CD1c-positive myeloid dendritic cell (primary cell): Measurements from ENCODE around the gene UBE3B.

ENCODE experiments used
- DNase-seq: peaks from one replicate; pipeline ENCODE4 v3.0.0-alpha.2; 2016; ENCODE audit errors: extremely low spot score

UBE3B gene

DNA sequence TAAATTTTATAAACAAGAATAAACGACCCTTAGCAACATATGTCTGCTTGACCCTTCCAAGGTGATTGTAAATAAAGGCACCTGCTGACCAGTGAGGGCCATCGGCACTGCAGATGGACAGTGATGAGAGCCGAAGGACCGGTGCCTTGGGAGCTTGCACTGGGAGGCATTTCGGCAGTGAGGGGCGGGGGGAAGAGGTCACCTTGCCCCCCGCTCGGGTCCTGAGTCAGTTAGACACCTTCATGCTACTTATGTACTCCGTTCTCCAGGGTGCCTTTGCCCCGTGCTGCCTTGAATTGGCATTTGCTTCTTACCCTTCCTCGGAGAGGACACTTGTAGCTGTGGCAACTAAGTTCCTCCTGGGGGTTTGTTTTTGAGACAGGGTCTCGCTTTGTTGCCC, 72.8 kb downstream of the UBE3B start:
- DNase-seq, result no peak

DNA sequence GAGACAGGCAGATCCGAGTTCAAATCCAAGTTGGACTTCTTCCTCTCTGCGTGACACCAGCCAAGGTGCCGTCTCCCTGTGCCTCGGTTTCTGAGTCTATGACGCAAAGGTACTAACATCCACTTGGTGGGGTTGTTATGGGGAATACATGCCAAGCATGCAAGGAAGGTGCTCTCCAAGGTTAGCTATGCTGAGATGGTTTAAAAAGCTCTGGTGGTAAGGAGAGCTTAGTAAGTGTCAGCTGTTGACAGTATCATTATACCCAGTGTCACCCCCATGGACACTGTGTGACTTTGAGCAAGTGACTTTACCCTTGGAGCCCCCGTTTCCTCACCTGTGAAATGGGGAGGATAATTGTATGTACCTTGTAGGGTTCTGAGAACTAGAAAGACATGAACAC, 73.7 kb downstream of the UBE3B start:
- no peak for DNase-seq

DNA sequence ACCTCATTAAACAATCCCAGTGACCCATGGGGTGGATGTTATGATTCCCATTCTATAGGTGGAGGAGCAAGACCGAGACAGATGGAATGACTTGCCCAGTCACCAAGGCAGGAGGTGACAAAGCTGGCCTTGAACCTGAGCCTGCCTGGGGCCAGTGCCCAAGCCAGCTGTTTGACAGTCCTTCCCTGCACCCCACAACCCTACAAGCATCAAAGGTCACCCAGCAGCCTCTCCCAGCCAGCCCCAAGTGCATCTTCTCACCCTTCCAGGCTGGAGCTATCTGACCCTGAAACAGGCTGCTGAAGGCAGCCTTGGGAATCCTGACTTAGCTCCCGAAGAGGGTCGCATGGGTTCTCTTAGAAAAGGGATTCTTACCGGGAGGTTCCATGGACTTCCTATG, 75.5 kb downstream of the UBE3B start:
- DNase-seq, result no peak

DNA sequence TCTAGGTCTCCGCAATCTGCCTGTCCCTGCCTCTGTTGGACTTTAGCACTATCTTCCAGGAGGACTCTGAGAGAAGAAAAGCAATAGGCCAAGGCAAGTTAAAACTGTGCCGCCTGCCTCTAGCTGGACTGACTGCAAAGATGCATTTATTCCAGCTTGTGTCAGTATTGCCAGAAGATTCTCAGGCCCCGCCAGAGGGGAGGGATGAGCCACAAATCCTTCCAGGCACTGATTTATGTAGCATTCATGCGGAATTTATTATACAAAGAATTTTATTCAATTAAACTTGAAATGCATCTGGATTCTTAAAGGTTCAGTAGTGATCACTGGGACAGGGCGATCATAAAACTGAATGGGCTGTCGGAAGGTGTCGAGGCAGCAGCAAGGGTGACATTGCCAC, 76.0 kb downstream of the UBE3B start:
- DNase-seq, result no peak

DNA sequence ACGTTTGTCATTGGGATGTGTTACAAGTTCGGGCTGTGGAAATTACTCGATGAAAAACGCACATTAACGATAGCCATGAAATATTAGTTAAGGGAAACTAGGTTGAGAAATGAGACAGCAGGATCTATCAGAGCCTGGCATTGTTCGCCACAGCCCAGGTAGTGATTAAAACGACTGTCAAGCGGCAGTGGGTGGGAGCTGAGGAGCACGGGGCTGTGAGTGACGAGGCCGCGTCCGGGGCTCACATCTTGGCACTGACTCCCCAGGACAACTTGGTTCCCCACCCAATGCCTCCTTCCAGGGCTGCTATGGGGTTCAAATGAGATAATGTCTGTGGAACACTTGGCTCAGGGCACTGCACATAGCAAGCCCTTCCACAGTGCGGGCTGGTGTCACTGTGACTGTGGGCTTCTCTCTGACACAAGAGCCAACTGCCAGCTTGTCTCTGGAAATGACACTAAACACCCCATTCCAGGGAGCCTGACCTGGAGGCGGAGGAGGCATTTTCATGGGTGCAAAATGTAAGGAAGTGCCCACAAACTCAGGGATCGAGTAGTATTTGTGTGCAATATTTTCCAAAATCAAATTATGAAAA, 76.6 kb downstream of the UBE3B start:
- DNase-seq, result no peak

DNA sequence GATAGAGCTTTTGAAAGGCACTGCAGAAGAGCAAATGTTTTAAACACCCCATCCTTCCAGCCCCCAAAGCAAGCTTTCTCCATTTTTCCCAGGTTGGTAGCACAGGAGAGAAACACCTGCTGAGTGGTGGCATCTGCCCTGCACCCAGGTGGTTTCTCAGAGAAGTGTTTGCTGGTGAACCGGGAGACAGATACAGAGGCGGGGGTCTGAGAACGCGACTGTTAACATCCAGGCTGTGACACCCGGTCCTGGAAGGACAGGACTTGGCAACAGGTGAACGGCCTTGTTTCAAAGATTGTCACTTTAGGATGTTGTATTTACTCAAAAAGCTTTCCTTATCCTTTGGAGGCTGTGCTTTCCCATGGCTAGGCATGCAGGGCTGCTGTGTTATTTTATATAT, 77.3 kb downstream of the UBE3B start:
- no peak for DNase-seq

DNA sequence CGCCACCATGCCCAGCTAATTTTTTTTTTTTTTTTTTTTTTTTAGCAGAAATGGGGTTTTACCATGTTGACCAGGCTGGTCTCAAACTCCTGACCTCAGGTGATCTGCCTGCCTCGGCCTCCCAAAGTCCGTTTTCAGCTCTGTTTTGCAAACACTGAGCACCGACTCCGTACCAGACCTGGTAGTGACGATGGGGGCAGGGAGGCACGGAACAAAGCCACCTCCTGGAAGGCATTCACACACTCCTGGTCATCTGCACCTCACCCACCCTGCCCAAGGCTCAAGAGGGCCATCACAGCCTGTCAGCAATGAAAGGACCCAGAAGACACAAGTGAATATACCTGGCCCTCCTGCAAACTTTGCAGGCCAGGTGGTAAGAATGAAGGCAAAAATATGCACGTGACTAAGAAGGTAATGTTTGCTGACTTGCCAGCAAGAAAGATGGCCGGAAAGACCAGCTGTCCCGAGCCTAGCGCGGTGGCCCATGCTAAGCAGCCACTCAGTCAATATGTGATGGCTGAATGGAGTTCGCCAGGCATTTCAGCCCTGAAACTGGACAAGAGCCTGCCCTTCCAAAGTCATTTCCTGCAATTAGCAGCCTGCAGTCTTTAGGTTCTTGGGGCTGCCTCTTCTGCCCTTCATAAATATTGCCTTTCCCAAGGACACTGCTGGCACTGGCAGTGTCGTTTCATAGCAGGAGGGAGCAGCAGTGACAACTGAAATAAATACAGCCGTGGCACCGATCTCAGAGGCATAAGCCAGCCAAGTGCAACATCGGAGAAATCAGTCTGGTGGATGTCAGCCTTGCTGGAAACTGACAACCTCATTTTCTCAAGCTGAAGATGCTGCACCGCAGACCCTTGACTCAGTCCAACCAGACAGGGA, 78.2 kb downstream of the UBE3B start:
- DNase-seq, result no peak

DNA sequence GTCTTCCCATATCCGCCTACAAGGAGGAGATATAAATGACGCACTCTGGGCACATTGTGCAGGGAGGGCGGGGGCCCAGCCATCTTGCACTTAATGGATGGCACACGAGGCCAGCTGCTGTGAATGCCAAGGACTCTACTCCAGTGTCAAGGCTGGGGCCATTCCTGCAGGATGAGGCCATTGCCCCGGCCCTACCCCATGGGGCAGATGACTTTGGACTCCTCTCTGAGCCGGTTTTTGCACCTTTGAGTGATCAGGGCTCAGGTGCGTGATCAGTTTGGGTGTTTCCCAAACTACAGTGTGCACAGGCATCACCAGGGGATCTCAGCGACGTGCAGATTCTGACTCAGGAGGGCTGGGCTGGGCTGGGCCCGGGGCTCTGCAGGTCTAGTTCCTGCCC, 79.8 kb downstream of the UBE3B start:
- no peak for DNase-seq

DNA sequence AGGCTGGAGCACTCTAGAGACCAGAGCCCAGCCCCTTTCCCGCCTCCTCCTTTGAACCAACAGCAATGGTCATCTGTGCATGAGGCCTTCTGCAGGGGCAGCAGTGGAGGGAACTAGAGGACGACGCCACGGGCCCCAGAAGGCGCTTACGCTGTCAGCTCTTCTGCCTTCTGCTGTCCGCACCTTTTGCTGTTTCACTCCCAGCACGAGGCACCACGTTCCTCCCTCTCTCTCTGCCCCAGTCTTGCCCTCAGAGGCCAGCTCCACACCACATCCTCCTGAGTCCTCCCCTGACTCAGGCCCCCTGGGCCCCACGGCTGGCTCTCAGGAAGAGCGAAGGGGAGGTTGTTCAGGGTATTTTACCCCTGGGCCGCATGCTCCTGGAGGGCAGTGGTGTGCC, 80.4 kb downstream of the UBE3B start:
- DNase-seq, result no peak

DNA sequence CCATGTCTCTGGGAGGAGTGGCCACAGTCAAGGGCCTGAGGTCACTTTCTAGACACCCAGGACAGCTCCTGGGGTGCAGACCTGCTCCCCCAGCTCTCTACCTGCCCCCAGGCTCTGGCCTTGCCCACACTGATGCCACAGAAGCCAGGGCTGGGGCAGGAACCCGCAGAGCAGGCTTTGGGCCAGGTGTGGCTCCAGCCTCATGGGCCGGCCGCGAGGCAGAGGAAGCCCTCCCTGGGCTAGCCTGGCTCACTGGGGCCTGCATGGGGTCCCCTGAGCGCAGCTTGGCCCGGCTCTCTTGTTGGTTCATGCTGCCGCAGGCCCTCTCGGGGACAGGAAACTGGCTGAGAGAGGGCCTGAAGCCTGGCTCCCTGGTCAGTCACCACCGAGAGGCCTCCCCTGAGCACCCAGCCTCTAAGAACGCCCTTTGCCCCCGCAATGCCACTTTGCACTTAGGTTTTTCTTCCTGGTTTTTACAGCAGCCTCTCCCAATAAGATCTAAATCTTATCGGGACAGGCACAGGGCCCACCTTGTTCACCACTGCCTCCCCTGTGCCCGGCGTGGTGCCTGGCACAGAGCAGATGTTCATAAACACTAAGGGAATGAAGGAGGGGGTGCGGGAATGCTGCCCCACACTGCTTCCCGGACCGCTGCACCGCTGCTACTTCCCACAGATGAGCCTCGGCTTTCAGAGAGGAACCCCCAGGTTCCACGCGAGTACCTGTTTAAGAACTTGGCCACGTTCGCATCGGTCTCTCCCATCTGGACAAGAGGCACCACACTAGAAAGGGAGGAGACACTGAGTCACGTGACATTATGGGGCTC, 81.2 kb downstream of the UBE3B start:
- DNase-seq, result no peak

DNA sequence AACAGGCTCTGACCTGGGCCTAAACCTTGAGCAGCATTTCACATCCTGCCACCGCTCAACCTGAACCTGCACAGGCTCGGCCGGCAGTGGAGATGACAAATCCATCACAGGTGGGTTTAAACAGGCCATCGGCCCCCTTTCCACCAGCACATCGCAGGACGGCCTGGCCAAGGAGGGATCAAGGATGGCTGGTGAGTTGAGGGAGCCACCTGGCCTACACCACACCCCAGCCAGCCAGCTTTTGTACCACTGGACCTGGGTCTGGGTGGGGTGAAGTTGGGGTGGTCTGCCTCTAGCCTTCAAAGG, 81.7 kb downstream of the UBE3B start:
- no peak for DNase-seq

DNA sequence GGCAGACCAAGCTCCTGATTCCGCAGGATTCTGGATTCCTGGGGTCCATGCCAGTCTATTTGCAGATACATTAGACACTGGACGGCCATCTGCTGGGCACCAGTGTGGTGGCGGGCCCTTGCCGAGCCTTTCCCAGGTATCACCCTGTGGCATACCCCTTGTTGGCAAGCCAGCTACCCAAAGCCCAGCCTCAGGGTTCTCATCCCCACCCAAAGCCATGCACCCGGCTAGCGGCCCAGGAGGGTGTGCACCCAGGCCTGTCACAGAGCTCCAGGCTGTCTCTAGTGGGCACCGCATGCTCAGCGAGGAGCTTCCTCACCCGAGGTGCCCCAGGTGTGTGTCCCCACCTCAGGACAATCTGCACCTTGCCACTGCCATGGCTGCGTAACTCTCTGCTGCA, 82.2 kb downstream of the UBE3B start:
- DNase-seq, result no peak

DNA sequence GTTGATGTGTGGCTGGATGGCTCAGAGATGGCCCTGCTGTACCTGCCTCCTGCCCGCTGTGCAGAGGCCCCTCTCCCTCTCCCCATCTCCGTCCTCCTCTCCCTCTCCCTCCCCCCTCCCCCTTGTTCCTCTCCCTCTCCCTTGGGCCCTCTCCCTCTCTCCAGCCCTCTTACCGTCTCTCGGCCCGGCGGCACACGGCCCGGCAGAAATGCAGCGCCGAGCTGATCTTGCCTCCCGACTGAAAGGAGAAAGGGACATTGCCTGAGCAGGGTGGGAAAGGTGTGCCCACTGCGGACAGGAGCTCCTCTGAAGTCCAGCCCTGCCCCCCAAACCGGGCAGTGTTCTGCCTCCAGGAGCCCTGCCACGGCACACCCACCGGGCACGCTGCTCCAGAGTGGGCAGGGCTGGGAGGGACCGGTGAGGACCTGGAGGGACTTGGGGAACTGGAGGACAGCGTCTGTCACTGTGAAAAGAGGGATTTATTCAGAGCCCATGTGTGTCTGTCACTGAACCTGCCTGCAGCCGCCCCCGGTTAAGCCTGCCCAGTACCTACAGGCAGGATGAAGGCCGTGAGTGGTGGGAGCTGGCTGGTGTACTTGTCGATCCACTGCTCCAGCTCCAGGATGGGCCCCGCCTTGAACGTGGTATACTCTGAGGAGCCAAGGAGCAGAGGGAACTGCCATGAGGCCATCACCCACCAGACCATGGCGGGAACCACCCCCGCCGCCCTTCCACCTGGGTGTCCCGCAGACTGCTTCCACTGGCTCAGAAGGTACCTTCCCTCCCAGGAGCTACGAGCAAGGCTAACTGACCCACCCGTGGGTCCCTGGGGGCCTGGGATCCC, 83.7 kb downstream of the UBE3B start:
- DNase-seq, result no peak

DNA sequence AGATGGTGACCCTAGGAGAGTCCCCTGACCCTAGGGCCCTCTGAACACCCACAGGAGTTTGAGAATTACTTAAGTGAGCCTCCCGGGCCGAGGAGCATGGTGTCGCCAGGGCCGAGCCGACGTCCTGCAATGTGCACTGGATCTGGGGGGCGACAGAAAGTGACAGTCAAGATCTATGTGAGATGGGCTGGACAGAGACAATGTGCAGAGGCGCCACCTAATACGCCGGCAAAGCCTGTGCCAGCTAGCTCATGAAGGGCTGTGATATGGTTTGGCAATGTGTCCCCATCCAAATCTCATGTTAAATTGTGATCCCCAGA, 84.2 kb downstream of the UBE3B start:
- DNase-seq, result no peak

DNA sequence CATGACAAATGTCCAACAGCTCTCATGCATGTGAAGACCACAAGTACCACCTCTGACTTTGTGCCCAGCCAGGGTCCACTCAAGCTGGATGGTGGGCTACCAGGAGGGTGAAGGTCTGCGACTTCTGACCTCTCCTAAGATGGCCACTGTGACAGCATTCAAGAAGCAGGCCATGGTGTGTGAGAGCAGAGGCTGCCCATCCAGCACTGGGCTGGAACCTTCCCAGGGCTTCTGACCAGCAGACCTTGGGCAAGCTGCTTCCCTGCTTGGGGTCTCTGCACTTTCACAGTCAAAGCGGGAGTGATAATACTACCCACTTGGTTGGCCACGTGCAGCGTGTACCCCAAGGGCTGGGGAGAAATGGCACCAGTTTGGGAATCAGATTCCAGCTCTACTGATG, 85.4 kb downstream of the UBE3B start:
- no peak for DNase-seq

DNA sequence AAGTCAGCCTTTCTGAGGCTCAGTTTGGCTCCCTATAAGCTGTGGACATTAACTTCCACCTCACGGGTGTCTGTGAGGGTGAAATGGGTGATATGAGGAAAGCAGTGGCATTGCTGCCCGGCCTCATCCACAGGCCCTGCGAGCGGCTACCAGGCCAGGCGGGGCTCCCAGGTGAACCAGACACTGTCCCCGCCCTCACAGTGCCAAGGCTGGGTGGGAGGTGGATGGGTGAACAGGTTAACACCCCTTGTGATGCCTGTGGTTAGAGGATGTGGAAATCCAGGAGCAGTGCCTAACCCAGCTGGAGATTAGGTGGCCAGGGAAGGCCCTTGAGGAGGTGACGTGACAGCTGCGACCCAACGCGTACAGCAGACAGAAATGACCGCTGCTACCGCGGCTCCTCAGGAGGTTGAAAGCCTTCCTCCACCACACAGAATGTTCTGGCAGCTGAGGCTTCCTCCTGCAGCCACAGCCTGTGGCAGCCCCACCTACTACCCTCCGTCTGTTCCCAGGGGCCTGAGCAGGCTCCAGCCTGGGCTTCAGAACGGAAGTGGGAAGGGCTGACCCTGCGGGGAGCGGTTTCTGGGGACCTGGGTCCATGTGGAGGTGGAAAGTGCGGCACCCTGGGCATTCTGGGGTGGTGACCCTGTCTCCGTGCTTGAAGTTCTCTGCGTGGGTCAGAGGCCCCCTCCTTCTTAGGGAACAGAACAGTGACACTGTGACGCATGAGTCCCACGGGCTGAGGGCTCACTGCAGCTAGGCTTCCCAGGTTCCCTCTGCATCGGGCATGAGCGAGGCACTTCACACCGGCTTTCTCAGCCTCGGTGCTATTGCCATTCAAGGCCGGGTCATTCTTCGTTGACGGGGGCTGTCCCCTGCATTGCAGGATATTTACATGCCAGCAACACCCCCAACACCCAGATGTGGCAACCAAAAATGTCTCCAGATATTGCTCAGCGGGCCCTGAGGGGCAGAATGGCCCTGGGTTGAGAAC, 86.2 kb downstream of the UBE3B start:
- DNase-seq, result no peak

DNA sequence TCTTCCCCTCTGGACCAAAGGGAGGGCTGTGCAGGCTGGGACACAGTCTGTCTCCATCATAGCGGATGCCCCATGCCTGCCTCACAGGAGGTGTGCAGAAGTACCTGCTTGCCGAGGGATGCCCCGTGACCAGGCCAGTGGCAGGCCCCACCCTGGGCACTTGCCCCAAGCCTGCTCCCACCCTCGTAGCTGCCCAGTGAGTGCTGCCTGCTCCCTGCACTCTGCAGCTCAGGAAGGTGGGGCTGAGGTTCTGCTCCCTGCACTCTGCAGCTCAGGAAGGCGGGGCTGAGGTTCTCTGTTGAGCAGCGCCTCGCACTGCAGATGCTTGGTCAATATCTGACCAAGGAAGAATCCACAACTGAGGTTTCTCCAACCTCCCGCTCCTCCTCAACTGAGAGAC, 89.0 kb downstream of the UBE3B start:
- DNase-seq, result no peak

DNA sequence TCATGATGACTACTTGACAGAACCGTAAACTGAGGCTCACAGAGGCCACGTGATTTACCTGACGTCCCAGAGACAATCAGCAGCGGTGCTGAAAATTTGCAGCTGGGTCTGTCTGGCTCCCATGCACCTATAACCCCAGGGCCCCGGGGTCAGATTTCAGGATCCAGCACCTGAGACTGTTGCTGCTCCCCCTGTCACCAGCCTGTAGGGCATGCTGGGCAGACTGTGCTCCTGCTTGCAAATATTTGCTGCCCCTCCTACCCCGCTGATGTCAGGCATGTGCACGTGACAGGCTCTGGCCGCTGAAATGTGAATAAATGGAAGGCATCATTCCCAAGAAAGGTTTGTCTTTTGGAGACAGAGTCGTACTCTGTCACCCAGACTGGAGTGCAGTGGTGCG, 89.9 kb downstream of the UBE3B start:
- no peak for DNase-seq

DNA sequence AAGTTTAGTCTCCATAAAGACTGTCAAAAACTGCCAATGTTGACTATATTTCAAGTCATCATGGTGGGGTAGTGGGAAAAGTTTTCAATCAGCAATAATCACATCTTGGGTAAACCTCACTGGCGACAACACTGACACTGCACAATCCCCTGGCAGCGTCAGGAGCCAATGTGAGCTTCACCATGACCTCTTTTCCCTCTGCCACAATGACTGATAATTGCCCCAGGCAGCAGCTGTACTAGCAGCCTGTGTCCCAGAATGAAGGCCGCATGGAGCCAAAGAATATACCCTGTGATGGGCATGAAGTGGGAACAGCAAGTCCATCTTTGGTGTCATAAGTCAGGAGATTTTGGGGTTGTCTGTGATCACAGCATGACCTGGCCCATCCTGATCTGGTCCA, 90.5 kb downstream of the UBE3B start:
- DNase-seq, result no peak

DNA sequence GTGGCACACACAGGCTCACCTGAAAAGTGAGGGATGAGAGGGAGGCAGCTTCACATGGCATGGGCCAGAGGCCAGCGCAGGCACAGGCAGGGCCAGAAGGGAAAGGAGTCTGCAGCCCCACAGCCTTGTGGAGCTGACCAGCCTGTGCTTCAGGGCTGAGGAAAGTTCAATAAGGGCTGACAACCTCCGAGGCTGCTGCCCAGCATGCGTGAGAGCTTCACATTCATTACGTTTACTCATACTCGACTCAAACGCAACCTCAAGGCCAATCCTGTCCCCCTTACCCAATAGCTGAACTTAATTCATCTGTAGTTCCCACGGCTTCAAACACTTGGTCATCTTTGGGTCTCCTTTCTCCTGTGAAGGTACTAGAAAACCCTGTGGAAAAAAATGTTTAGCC, 91.1 kb downstream of the UBE3B start:
- DNase-seq, result no peak
